GM19099 (cell line): Measurements from ENCODE around the gene KDM2A.

ENCODE experiments used
- POLR2A ChIP-seq: IDR thresholded peaks from 3 replicates; pipeline ENCODE4 v1.6.1; 2011; ENCODE audit warnings: low read depth; ENCODE audit not compliant: insufficient read length; ENCODE audit errors: extremely low read depth

The KDM2A gene

GRCh38 chr11:67195971-67196456 is 77.0 kb downstream of the KDM2A start:
- no peak for TF ChIP-seq POLR2A

- no peak for TF ChIP-seq POLR2A
These were observed 78.5 kb downstream of the KDM2A start for GRCh38 chr11:67197606-67198005.

- TF ChIP-seq POLR2A, result no peak
These were observed 80.7 kb downstream of the KDM2A start for GRCh38 chr11:67199751-67200150.

DNA sequence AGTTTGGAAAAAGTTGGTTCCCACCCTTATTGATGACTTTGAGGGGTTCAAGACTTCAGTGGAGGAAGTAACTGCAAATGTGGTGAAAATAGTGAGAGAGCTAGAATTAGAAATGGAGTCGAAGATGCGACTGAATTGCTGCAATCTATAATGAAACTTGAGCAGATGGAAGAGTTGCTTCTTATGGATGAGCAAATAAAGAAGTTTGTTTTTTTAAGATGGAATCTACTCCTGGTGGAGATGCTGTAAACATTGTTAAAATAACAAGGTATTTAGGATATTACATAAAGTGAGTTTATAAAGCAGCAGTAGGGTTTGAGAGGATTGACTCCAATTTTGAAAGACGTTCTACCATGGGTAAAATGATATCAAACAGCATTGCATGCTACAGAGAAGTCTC is 83.0 kb downstream of the KDM2A start:
- no peak for TF ChIP-seq POLR2A

GRCh38 chr11:67204822-67205221 is 85.8 kb downstream of the KDM2A start:
- no peak for TF ChIP-seq POLR2A

- TF ChIP-seq POLR2A, result no peak
These were observed 92.8 kb downstream of the KDM2A start for GRCh38 chr11:67211656-67212436.

DNA sequence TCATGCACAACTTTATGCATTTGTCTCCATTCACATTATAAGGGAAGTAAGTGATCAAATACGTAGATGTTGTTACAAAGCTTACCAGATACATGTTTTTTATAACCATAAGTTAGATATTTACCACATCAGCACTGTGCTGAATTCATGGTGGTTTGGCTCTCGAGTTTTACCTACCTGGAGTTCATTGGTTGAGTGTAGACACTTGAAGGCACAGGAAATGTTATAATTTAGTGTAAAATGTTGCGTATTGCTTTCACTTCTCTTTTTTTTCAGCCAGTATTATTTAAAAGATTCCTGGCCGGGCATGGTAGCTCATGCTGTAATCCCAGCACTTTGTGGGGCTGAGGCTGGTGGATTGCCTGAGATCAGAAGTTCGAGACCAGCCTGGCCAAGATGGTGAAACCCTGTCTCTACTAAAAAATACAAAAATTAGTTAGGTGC is 94.1 kb downstream of the KDM2A start:
- no peak for TF ChIP-seq POLR2A

DNA sequence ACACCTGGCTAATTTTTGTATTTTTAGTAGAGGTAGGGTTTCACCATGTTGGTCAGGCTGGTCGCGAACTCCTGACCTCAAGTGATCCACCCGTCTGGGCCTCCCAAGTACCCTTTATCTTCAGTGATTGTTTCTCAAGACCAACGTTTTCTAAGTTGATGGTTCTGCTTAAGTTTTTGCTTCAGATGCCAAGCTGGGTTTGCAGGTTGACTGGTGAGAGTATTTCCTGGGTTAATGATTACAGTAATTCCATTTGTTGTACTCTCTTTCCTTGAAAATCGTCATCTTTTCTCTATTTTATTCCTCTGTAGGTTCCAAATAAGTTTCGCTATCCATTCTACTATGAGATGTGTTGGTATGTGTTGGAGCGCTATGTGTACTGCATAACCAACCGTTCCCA is 108.7 kb downstream of the KDM2A start:
- no peak for TF ChIP-seq POLR2A

GRCh38 chr11:67230406-67230805 is 111.3 kb downstream of the KDM2A start:
- TF ChIP-seq POLR2A, result no peak

DNA sequence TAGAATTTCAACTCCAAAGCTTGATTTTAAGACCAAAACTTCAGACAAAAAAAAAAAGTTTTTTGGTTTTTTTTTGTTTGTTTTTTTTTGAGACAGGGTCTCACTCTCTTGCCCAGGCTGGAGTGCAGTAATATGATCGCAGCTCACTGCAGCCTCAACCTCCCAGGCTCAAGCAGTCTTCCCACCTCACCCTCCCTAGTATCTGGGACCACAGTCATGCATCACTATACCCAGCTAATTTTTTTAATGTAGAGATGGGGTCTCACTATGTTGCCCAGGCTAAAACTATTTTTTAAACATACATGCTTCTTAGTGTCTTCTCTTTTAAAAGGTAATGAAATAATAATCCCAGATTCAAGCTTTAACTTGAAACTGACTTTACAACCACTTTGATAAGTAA is 111.8 kb downstream of the KDM2A start:
- TF ChIP-seq POLR2A, result no peak

GRCh38 chr11:67233584-67234190 is 114.6 kb downstream of the KDM2A start:
- no peak for TF ChIP-seq POLR2A

DNA sequence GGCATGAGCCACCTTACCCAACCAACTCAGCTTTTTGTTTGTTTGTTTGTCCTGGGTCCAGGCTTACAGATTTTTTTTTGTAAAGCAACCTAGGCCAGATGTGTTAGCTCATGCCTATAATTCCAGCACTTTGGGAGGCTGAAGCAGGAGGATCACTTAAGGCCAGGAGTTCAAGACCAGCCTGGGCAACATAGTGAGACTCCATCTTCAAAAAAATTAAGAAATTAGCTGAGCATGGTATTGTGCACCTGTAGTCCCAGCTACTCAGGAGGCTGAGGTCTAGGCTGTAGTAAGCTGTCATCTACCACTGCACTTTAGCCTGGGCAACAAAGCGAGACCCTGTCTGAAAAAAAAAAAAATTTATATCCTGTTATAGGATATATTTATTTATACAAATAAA is 118.5 kb downstream of the KDM2A start:
- no peak for TF ChIP-seq POLR2A

DNA sequence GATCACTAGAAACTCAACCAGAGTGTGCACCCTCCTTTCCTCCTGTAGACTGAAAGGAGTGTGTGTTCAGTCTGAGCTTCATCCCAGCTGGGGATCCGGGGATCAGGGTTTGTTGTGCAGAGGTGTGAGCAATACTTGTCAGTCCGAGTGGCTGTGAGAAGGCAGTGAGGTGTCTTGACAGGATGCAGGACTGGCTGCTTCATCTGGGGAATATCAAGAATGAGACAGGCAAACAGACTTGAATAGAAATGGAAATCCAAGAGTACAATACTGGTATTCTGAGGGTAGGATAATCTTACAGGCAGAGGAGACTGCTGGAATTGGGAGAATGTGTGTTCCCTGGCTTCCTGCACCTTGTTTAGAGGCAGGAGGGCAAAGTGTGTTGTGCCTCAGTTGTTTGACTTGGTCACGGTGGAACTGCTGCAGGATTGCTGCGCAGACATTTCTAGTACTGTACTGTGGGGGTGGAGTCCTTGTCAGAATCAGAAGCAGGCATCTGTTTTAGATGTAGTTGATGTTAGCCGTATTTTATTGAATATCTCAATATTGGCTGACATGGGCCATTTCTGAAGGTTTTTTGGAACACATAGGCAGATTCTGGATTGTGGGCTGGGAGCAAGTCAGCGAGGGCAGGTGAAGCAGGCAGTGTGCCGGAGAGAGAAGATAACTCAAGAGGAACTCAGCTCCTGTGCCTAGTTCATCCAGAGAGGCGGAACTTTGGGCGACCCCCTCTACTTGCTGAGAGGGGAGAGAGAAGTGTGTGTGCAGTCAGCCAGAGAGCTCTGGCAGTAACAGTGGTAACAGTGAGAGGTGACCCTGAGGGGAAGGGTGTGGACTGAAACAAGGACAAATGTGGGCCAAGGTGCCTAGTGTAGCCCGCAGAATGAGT is 120.1 kb downstream of the KDM2A start:
- no peak for TF ChIP-seq POLR2A

- peak; percentile 97 for TF ChIP-seq POLR2A
These were observed 120.9 kb downstream of the KDM2A start for GRCh38 chr11:67239783-67240575.
